NCI-H524 (cell line): ENCODE data around the gene AHNAK2.

Source experiments
- DNase-seq, 2 experiments: peaks; one replicate each; lab custom pipeline; 2025; lab: John Stamatoyannopoulos, UW

AHNAK2 gene

DNA sequence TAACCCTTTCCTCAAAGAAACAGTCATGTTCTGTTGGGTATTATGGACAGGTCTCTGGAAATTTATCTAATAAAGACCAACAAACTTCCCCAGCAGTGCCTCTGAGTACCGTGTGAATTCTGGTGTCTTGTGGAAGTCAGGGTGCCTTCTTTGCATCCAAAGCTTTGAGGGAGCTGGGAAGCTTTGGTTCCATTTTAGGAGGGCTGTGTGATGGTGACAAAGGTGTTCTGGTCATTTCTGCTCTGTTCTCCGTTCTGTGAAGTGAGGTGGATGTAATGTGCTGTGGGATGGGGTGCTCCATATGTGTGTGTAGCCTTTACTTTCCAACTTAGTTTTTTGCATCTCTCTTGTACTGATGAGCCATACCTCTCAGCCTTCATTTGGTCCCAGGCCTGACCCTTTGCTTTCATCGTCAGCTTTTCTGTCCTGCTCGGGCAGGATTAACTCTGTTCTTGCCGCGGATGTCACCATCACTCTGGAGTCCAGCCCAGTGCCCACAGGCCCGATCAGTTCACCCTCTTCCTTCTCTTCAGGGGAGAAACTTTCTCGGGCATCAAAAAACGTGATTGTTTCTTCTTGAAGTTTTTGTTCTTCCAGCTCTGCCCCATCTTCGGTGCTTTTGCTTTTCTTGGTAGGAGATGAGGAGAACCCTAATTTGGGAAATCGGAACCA, 40.3 kb downstream of the AHNAK2 start:
- no peak for DNase-seq

DNA sequence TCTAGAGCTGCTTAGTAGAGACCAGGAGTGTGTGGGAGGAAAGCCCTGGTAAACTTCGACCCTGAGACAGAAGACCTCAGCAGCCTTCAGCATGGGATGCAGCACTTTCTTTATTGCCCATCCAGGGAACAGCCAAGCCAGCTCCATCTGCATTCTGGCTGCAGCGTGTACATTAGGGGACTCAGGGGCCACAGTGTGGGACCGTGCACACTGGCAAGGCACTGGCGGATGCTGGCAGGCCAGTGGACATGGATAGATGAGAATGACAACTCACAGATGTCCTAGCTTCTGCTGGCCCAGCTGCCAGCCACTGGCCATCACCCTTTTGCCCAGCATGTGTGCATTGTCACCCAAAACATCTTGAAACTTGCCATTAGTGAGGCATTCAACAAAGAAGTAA, 41.0 kb downstream of the AHNAK2 start:
- no peak for DNase-seq

DNA sequence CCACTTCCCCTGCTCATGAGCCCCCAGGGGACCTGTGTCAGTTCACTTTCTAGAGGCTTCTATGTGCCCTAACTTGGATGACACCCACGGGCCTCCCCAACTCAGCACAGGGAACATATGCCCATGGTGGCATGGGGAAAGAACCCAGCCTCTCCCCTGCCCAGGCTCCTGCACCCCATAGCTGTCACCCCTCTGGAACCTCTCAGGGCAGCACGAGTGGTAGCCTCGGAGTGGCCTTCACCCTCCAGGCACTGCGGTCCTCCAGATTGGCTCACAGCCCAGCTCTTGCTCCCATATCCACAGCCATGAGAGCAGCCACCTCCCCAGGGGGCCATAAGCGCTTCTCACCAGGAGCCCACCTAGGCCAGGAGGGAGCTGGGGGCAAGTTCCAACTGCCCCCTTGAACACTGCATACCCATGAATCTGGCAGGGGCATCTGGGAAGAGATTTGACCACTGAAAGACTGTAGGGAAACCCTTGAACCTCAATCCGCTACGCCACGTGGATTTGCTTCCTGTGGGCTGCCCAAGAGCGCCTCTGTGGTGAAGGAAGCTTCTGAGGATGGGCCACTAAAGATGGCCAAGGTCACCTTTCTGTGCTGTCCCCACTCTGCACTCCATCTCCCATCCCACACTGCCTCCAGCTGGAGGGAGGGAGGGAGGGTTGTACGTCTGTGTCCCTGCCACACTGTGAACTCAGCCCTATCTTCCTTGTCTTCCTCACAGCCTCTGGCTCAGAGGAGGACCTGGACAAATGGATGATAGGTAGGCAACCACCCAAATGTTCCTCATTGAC, 41.6 kb downstream of the AHNAK2 start:
- DNase-seq, result no peak

DNA sequence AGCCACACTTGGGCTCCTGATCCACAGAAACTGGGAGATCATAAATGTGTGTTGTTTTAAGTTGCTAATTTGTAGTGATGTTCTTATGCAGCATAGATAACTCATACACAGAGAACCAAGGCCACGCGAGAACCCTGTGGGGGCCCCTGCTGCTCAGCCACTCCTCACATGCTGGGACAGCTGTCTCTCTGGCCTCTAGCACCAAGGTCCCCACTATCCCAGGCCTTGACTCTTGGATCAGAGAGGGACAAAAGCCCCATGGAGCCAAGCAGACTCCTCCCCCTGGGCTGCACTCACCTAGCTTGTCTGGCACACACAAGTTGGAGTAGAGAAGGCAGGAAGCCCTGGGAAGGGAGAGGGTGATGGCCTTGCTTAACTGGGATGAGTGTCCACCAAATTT, 42.2 kb downstream of the AHNAK2 start:
- no peak for DNase-seq

DNA sequence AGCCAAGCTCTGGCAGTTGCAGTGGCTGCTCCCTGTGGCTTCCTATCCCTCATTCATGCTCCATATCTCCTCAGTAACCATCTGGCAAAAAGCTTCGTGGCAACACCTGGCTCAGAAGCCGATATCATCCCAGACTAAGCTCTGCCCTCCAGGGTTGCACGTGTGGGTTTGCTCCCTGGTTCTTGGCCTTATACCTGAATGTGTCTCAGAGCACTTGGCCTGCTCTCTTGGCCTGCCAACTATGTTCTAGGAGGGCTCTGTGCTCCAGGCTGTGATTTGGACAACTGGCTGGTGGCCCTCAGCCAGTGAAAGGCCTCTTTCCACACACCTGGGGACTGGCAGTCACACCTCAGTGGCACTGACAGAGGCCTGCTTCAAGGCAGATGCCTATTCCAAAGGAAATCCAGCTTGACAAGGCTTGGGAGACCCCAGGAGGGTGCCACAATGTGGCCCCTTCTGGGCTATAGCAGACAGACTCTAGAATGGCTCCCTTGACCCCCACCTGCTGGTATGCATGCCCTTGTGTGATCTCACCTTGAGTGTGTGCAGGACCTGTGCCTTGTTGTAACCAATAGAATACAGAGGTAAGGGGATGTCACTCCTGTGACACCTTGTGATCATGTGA, 43.0 kb downstream of the AHNAK2 start:
- DNase-seq, result peak; percentile 17 to 56

DNA sequence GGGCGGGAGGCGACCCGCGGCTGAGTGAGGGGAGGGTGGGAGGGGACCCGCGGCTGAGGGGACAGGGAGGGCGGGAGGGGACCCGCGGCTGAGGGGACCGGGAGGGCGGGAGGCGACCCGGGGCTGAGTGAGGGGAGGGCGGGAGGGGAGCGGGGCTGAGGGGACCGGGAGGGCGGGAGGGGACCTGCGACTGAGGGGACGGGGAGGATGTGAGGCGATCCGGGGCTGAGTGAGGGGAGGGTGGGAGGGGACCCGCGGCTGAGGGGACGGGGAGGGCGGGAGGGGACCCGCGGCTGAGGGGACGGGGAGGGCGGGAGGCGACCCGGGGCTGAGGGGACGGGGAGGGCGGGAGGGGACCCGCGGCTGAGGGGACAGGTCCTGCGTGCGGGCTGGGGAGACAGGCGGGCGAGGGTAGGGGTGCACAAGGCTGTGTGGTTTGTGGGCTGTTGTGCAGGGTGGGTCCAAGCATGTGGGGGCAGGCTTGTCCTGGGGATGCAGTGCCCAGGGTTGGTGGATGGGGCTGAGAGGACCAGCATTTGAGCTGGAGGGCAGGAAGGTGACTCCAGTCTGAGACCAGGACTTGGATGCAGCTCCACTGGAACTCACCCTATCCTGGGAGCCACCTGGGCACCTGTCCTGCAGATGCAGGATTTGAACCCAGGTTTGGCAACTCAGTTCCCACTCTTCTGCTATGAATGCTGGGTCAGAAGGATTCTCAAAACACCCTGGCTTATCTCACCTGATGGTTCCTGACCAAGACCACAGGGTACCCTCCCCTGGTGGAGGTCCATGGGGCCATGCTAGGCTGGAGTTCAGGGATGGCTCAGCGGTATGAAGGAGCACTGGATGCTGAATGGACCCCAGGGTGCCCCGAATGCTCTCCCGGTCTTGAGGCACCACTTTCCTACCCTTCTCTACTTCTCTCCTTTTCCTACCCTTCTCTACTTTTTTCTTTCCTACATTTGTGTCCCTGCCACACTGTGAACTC, 44.1 kb downstream of the AHNAK2 start:
- no peak for DNase-seq

DNA sequence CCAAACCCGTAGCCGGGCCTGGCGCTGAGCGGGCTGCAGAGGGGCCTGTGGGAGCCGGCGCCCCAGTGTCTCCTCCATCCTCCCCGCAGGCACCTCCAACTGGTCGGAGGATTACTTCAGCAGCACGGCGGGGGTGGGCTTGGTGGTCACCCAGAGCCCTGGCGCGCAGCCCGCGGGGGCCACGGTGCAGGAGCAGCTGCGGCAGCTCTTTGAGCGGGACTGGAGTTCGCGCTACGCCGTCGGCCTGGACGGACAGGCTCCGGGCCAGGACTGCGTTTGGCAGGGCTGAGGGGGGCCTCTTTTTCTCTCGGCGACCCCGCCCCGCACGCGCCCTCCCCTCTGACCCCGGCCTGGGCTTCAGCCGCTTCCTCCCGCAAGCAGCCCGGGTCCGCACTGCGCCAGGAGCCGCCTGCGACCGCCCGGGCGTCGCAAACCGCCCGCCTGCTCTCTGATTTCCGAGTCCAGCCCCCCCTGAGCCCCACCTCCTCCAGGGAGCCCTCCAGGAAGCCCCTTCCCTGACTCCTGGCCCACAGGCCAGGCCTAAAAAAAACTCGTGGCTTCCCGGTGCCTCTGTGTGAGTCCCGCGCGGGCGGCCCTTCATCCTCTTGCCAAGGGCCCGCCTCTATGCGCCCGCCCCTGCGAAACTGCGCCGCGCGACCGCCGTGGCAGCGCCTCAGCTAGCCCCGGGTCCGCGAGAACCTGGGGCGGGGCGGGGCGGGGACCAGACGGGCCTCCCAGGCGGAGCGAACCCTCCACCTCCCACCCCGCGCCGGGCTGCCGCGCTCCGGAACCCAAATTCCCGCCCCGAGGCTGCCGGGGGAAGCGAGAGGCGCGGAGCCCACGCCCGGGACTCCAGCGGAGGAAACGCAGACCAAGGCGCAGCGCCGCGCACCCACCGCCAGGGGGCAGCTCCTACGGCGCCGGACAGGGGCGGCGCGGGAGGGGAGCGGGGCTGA, 45.2 kb downstream of the AHNAK2 start:
- DNase-seq, result peak; percentile 68 to 86

DNA sequence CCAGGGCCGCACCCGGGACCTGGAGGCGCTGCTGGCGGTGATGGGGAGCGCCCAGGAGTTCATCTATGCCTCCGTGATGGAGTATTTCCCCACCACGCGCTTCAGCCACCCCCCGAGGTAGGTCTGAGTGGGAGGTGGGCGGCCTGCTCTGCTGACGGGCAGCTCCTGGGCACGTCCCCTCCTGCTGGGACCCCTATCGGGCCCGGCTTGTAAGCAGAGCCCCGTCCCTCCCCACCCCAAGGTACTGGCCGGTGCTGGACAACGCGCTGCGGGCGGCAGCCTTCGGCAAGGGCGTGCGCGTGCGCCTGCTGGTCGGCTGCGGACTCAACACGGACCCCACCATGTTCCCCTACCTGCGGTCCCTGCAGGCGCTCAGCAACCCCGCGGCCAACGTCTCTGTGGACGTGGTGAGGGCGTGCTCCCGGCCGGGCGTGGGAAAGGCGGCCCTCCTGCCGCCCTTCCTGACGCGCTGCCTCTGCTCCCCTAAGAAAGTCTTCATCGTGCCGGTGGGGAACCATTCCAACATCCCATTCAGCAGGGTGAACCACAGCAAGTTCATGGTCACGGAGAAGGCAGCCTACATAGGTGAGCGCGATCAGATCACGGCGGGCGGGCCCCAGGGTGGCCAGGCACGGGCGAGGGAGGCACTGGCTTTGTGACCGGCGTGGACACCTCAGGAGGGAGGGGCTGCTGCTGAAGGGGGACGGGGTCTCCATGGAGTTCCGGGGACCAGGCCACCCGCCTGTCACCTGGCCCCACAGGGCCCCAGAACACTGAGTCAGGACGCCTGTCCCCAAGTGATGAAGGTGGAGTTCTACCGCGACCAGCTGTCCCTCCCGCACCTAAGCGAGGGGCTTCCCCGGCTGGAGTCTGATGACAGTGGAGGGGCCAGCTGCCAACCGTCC, 46.2 kb downstream of the AHNAK2 start:
- peak in 1 of 2 experiments; percentile 71 for DNase-seq

DNA sequence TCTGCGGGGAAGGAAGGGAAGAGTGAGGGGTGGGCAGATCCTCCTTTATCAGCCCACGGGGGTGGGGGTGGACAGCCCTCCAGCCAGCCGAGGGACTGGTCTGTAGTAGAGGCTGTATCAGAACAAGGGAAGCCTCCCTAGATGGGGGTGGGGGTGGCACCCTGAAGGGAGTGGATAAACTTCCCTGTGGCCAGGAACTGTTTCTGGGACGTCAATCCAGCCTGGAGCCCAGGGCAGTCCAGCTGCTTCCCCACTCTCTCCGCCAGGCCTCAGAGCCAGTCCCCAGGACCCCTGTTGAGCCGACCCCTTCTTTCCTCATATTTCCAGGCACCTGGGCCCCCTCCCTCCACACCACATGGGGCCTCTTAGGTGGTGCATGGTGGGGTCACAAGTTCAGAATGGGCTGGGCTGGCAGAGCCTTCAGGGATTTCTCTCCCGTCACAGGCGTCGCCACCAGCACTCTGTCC, 46.8 kb downstream of the AHNAK2 start:
- no peak for DNase-seq

DNA sequence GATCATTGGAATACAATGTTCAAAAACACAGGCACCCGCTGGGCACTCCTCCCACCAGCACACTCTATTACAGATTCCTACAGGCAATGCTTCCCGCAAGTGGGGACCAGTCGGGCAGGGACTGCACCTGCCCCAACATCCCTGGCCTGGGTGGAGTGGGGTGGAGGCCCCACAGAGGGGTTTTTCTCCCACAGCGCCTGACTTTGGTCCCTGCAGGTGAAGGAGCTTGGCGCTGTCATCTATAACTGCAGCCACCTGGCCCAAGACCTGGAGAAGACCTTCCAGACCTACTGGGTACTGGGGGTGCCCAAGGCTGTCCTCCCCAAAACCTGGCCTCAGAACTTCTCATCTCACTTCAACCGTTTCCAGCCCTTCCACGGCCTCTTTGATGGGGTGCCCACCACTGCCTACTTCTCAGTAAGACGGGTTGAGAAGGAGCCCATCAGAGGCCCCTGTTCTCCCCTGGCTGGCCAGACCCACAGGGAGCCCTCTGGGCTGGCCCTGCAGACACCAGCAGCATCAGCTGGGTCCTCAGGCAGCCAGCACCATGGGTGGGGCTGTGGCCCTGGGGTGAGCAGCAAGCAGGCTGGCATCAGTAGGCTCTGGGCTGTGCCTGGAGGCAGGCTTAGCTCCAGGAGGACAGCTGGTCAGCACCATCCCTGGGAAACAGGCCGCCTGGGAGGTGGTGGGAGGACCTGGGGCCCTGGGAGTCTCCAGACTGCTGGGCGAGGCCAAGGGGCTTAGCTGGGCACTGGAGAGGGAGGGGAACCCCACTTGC, 47.5 kb downstream of the AHNAK2 start:
- peak in 1 of 2 experiments; percentile 66 for DNase-seq

DNA sequence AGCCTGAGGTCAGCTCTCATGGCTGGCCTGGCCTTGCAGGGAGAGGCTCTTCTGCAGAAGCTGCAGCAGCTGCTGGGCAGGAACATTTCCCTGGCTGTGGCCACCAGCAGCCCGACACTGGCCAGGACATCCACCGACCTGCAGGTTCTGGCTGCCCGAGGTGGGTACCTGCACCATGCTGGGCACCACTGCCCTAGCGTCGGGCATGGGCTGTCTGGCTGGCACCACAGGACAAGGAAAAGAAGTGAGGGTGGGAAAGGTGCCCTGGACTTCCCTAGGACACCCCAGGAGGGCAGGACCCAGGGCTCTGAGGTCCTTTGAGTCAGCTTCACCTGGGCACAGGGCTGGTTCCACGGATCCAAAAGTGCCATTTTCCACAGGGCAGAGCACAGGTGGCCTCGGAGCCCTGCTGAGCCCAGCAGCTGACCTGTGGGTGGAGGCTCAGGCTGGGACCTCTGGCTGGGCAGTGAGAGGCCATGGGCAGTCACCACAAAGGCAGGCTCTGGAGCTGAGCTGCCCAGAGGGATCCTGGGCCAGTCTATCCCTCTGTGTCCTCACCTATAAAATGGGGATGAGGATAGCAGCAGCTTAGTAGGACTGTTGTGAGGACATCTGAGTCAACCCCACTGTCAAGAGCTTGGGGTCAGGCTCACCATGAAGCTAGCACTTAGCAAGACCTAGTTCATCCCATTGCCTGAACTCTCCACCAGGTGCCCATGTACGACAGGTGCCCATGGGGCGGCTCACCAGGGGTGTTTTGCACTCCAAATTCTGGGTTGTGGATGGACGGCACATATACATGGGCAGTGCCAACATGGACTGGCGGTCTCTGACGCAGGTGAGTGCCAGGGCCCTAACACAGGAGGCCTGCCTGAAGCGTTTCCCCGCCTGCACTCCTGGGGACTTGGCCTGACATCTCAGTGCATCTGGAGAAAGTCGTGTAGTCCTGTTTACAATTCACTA, 48.6 kb downstream of the AHNAK2 start:
- DNase-seq, result no peak

DNA sequence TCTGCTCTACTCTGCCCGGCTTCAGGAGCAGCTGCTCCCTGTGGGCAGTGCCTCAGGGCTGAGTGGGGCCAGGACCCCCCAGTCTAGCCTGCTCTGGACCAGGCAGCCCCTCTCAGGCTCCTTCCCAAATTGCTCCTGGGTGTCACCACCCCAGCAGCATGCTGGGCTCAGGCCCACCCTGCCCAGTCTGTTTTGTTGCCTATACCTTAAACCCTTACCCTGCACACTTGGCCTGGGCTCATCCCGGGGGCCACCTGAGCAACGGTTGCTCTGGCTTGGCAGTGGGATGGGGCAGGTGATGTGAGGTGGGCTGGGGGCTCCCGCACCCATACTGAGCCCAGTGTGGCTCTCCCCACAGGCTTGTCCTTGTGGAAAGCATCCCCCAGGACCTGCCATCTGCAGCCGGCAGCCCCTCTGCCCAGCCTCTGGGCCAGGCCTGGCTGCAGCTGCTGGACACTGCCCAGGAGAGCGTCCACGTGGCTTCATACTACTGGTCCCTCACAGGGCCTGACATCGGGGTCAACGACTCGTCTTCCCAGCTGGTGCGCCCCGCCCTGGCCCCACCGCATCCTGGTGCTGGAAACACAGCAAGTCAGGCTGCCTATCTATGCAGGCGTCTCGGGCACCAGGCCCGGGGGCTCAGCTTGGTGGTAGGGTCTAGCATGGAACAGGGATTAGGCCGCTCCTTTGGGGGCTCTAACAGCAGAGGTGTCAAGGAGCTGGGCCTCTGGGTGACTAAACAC, 49.6 kb downstream of the AHNAK2 start:
- DNase-seq, result no peak

DNA sequence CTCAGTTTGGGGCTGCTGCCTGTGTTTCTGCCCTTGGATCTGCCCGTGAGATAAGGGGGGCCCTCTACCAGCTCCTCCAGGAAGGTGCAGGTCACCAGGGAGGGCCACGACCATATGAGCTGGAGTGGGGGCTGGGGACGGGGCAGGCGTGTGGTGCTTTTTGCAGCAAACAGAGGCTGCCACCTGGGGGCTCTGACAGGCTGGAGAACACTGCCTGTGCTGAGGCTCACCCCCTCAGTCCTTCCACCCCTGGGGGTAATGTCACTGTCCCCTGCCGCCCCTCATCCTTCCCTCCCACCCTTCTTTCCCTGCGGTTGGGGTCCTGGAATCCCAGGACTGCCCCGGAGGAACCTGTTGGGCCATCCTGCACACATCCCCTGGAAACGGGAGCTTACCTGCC, 50.3 kb downstream of the AHNAK2 start:
- DNase-seq, result no peak

DNA sequence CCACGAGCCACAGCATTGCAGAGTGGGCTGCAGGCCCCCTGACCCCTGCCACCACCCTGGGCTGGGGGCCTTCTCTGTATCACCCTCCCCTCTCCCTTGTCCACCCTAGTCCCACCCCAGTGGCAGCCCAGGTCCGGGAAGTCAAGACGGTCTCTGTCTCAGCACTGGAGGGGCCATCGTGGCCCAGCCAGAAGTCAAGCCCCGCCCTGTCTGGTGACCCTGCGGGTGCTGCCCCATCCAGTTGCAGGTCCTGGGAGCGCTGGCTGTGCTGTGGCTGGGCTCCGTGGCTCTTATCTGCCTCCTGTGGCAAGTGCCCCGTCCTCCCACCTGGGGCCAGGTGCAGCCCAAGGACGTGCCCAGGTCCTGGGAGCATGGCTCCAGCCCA, 50.8 kb downstream of the AHNAK2 start:
- no peak for DNase-seq

DNA sequence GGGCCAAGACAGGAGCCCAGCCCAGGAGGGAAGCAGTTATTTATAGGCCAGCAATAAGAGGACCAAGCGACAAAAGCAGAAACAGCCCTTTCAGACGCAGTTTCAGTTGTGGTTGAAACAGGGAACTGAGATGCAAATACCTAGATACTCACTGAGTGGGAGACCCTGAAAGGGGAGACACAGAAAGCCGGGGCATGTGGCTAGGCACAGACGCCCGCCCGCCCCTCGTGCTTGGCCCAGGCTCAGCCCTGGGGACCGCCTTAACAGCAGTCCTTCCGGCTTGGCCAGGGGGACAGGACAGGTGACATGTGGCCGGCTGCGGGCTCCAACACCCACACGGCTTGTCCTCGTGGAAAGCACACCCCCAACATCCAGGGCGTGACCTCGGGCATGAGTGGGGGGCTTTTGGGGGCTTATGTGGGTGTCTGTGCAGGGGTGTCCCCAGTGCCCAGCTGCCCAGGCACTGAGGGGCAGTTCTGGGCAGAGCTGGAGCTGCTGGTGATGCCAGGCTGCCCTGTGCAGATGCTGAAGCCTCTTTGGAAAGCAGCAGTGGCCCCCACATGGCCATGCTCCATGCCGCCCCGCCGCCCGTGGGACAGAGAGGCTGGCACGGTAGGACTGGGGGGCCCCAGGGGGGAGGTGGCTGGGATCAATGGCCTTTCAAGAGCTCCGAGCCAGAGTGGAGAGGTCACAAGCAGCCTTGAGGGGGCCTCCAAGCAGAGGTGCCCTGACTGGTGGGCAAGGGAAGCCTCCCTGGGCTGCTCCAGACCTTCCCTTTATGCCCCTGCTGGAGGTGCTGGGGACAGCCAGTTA, 51.3 kb downstream of the AHNAK2 start:
- DNase-seq, result no peak
